ENCODE results near the gene SSBP2.

DNA sequence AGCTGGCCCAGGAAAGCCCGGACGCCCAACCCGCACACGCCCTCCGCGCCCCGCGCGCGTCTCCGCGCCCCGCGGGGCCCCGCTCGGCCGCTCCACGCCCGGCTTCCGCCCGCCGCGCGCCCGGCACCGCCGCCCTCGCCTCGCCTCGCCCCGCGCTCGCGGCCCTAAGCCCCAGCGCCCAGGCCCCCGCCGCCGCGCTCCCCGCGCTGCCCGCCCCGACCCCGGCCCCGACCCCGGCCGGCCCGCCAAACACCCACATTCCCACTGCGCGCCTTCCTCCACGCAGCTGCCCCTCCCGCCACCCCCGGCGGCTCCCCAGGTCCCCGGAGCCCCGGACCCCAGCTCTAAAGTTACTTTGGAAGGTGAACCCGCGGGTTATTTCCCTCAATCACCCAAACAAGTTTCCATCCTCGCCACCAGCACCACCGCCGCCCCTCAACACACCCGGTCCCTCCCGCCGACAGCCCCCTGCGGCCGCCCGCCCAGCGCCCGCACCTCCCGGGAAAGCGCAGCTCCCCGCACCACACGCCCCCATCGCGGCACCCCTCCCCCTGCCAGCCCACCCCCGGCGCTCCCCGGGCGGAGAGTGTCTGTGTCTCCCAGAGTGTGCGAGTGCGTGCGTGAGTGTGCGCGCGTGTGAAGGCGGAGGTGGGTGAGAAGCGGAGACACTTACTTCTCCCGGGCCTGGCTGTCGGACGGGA, 439 bp downstream of the SSBP2 start:
- TF ChIP-seq, protein P1, sequence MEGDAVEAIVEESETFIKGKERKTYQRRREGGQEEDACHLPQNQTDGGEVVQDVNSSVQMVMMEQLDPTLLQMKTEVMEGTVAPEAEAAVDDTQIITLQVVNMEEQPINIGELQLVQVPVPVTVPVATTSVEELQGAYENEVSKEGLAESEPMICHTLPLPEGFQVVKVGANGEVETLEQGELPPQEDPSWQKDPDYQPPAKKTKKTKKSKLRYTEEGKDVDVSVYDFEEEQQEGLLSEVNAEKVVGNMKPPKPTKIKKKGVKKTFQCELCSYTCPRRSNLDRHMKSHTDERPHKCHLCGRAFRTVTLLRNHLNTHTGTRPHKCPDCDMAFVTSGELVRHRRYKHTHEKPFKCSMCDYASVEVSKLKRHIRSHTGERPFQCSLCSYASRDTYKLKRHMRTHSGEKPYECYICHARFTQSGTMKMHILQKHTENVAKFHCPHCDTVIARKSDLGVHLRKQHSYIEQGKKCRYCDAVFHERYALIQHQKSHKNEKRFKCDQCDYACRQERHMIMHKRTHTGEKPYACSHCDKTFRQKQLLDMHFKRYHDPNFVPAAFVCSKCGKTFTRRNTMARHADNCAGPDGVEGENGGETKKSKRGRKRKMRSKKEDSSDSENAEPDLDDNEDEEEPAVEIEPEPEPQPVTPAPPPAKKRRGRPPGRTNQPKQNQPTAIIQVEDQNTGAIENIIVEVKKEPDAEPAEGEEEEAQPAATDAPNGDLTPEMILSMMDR (IDR thresholded peaks at IDR 0.05) = no peak
- TF ChIP-seq POLR2A (IDR thresholded peaks at IDR 0.05) = peak in 1 of 3 donors; percentile 41
